ENCODE results near the gene ZNF445. TPM values are rescaled to one million over a fixed set of nuclear protein-coding genes. Genes with fewer than 3 reads are reported as not detected.

Gene ZNF445
- total and polyA plus RNA-seq, 2 donors (not counting 3 experiments of a cell fraction or from before 2014, with no cell fraction given): 2.3 to 17.8 TPM

DNA sequence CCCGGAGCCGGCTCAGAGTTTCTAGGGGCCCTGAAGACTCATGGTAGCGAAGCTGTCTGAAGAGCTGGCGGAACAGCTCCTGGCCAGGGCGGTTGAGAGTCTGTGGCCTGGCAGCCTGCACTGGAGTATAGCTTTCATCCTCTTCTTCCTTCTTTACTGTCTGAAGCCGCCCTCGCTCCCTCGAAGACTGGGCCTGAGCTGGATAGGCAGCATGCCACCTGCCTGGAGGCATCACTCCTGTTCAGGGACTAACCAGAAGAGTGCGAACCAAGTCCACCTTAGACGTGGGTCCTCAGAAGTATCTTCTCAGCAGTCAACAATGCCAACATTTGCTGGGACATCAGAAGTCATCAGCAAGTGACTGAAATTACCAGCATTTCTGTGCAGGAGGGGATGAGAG lies 22.2 kb downstream of the ZNF445 start:
- Histone ChIP-seq H3K36me3 (ENCODE audit: control insufficient read depth in 2 of 2, extremely low read depth in 1 of 2, insufficient read depth in 2 of 2, low read length in 2 of 2) (peaks cover 2 to 22% of the 10 kb centered on the region in 2 experiments), H3K9ac (replicated peaks; ENCODE audit: extremely low read depth, insufficient read depth, low read length) (no peak overlapping the region), H3K4me3 (replicated peaks in 1 of 3; ENCODE audit: insufficient read depth in 1 of 3, low read depth in 1 of 3, low read length in 3 of 3) (no peak overlapping the region), H3K79me2 (ENCODE audit: control insufficient read depth, insufficient read depth, low read length) (peaks cover 3% of the 10 kb centered on the region), H3K27me3 (ENCODE audit: control insufficient read depth in 2 of 2, insufficient read depth in 2 of 2, low read length in 2 of 2) (no peaks in the 10 kb centered on the region), H3K9me3 (replicated peaks; ENCODE audit: control insufficient read depth, insufficient read depth, low read length) (no peaks in the 10 kb centered on the region), H3K4me1 (ENCODE audit: control insufficient read depth, extremely low read depth, insufficient read depth, low read length) (no peaks in the 10 kb centered on the region), H2AFZ (ENCODE audit: low read depth, low read length) (no peak overlapping the region), H3K27ac (ENCODE audit: insufficient read depth, low read depth, low read length) (no peak overlapping the region), H3K9me1 (replicated peaks; ENCODE audit: control insufficient read depth, extremely low read depth, insufficient read depth, low read length) (no peaks in the 10 kb centered on the region), H4K20me1 (replicated peaks; ENCODE audit: control insufficient read depth, extremely low read depth, insufficient read depth, low read length) (no peaks in the 10 kb centered on the region), H3K4me2 (ENCODE audit: insufficient read depth, low read length) (no peak overlapping the region)
- no TSS peak for BruUV-seq (replicated peaks)
- CTCF ChIA-PET: interaction anchor here (1.2 to 1.6 kb wide), 2 partner anchors 10 to 15 kb away, joined by 4 to 5 read pairs; no protein-coding TSS in a partner anchor
- TF ChIP-seq CTCF (IDR thresholded peaks at IDR 0.05; ENCODE audit: extremely low read depth in 1 of 2, insufficient read depth in 1 of 2, low read depth in 1 of 2, low read length in 2 of 2) (no peak), JUN (IDR thresholded peaks at IDR 0.05; ENCODE audit: borderline replicate concordance, insufficient read depth, insufficient read length, low read depth) (no peak), FOS (IDR thresholded peaks at IDR 0.05; ENCODE audit: borderline replicate concordance, insufficient read depth, low read length) (no peak), EZH2 (IDR thresholded peaks at IDR 0.05; ENCODE audit: borderline replicate concordance, low read depth, low read length, severe bottlenecking) (no peak), MAX (IDR thresholded peaks at IDR 0.05; ENCODE audit: insufficient read depth, insufficient read length) (no peak), MYC (IDR thresholded peaks at IDR 0.05; ENCODE audit: low read depth, low read length) (no peak), POLR2AphosphoS5 (IDR thresholded peaks at IDR 0.05; ENCODE audit: insufficient read depth, low read depth, low read length) (no peak), POLR2A (IDR thresholded peaks at IDR 0.05; ENCODE audit: low read depth, low read length) (no peak)
- POLR2A ChIA-PET: no interaction called here
- dilution Hi-C loops (cut with MboI; ENCODE audit: extremely low pct_ligation_motif_present, low sequenced_read_pairs): no loop called here
- FAIRE-seq: no peak
- no peak for DNase-seq (ENCODE audit: low read depth, low spot score)
- intact Hi-C loops (cut with micrococcal nuclease): no loop called here

All from endothelial cell of umbilical vein (primary cell).